Stomach (tissue), 19 donors: ENCODE measurements around the gene OSTC. TPM values are rescaled to one million over a fixed set of nuclear protein-coding genes. Genes with fewer than 3 reads are reported as not detected.

Experiments used
- DNase-seq, 2 donors: peaks; one replicate each; pipeline versions ENCODE4 v3.0.0 to v3.0.0-alpha.2; 2013 to 2019
- H3K27ac ChIP-seq, 5 donors: fragments of 200-600 bp in 4 of 5; sonication (generic) in 4 of 5; one replicate each; pipeline ENCODE4 v1.5.1; 2013 to 2019; ENCODE audit warnings: mild to moderate bottlenecking in 1 of 5, moderate library complexity in 1 of 5
- H3K27me3 ChIP-seq, 3 donors: fragments of 200-600 bp; sonication (generic); one replicate each; pipeline ENCODE4 v1.5.1; 2017 to 2019; ENCODE audit warnings: mixed run types in 1 of 3
- H3K36me3 ChIP-seq, 4 donors: fragments of 200-600 bp; sonication (generic); 1 replicate in 3 of 4; 2 replicates in 1 of 4; pipeline ENCODE4 v1.5.1; 2016 to 2019
- H3K4me1 ChIP-seq, 4 donors: fragments of 200-600 bp; sonication (generic); one replicate each; pipeline ENCODE4 v1.5.1; 2016 to 2019
- H3K4me3 ChIP-seq, 4 donors: fragments of 200-600 bp; sonication (generic) in 3 of 4; one replicate each; pipeline ENCODE4 v1.5.1; 2016 to 2019; ENCODE audit warnings: mild to moderate bottlenecking in 1 of 4
- H3K9me3 ChIP-seq, 4 donors: fragments of 200-600 bp; sonication (generic); one replicate each; pipeline ENCODE4 v1.5.1; 2016 to 2019
- CTCF ChIP-seq, 7 experiments: fragments of 450-650 bp in 4 of 7; fragments of 200-600 bp in 3 of 7; sonication (generic) in 3 of 7; IDR thresholded peaks; one replicate each; pipeline ENCODE4 v1.5.1; 2016 to 2019; ENCODE audit warnings: antibody characterized with exemption in 7 of 7, control low read depth in 2 of 7, mild to moderate bottlenecking in 1 of 7
- EP300 ChIP-seq: sonication (generic); formaldehyde crosslinking; IDR thresholded peaks from one replicate; pipeline ENCODE4 v1.6.1; 2017; ENCODE audit warnings: antibody characterized with exemption
- POLR2A ChIP-seq, 4 donors: fragments of 450-650 bp; IDR thresholded peaks; one replicate each; pipeline ENCODE4 v1.6.1; 2016; ENCODE audit warnings: antibody characterized with exemption in 4 of 4, control low read depth in 2 of 4, mild to moderate bottlenecking in 1 of 4, moderate library complexity in 1 of 4
- POLR2AphosphoS5 ChIP-seq, 3 donors: sonication (generic); formaldehyde crosslinking; IDR thresholded peaks; one replicate each; pipeline ENCODE4 v1.6.1; 2016; ENCODE audit warnings: antibody characterized with exemption in 3 of 3
- WGBS, 5 donors: extraction: QIAGEN DNeasy Blood & Tissue Kit in 3 of 5; methylation state at CpG; one replicate each; pipeline versions ENCODE4 v1.1.5 to v1.1.7; 2013 to 2018; 5-methylcytosine and 5-hydroxymethylcytosine counted together
- intact Hi-C: fragments of 100-400 bp; cut with DNase I; formaldehyde crosslinking; loops from one replicate; pipeline ENCODE4 v1.15.1; 2023; ENCODE audit warnings: low total_unique reads
- long read RNA-seq, 10 donors: transcript quantifications; one replicate each; lab custom pipeline, GENCODE V29; 2026
- polyA plus RNA-seq, 3 donors: library from polyadenylated mRNA; stranded (reverse); fragments of 200-250 nt; gene quantifications; one replicate each; pipeline ENCODE4 v1.2.3, GENCODE V29; 2013
- total RNA-seq, 5 donors: library from RNA; depleted of rRNA; stranded (reverse); fragments of >200 nt; gene quantifications; one replicate each; pipeline versions ENCODE4 v1.1.0 to v1.2.3, GENCODE V29; 2014 to 2016
- donor health status: healthy with polysubstance abuse.
- donor health status: Bipolar disorder and iron deficiency.
- donor health status: healthy.

The OSTC gene
- total RNA-seq (100 to 1,000 TPM in 1 of 5 donors, 10 to 100 TPM in 2, 1 to 10 TPM in 2; 5.4 to 176 (median 12.3) TPM), polyA plus RNA-seq (10 to 100 TPM; 63.9 to 89.2 (median 85.7) TPM)
- long read RNA-seq, donor 1, transcript OSTC-201 (4 exons, 1,077 nt): major isoform, 38 of 46 reads
- long read RNA-seq, donor 1, partial matches to known transcripts: 7 of 46 reads
- long read RNA-seq, donor 1, other reads (novel, unspliced or antisense): 0 of 46 reads
- long read RNA-seq, donor 2, transcript OSTC-201 (4 exons, 1,077 nt): major isoform, 74 of 80 reads
- long read RNA-seq, donor 2, partial matches to known transcripts: 5 of 80 reads
- long read RNA-seq, donor 2, other reads (novel, unspliced or antisense): 0 of 80 reads
- long read RNA-seq, donor 3, transcript OSTC-201 (4 exons, 1,077 nt): major isoform, 62 of 78 reads
- long read RNA-seq, donor 3, partial matches to known transcripts: 15 of 78 reads
- long read RNA-seq, donor 3, other reads (novel, unspliced or antisense): 0 of 78 reads
- long read RNA-seq, donor 4, partial matches to known transcripts: 0 of 3 reads
- long read RNA-seq, donor 4, other reads (novel, unspliced or antisense): 0 of 3 reads
- long read RNA-seq, donor 5, transcript OSTC-201 (4 exons, 1,077 nt): major isoform, 123 of 124 reads
- long read RNA-seq, donor 5, partial matches to known transcripts: 0 of 124 reads
- long read RNA-seq, donor 5, other reads (novel, unspliced or antisense): 0 of 124 reads
- long read RNA-seq, donor 6, transcript OSTC-201 (4 exons, 1,077 nt): major isoform, 177 of 218 reads
- long read RNA-seq, donor 6, partial matches to known transcripts: 40 of 218 reads
- long read RNA-seq, donor 6, other reads (novel, unspliced or antisense): 0 of 218 reads
- long read RNA-seq, donor 7, transcript OSTC-201 (4 exons, 1,077 nt): major isoform, 123 of 149 reads
- long read RNA-seq, donor 7, partial matches to known transcripts: 24 of 149 reads
- long read RNA-seq, donor 7, other reads (novel, unspliced or antisense): 0 of 149 reads
- long read RNA-seq, donor 8, transcript OSTC-201 (4 exons, 1,077 nt): major isoform, 128 of 151 reads
- long read RNA-seq, donor 8, partial matches to known transcripts: 20 of 151 reads
- long read RNA-seq, donor 8, other reads (novel, unspliced or antisense): 0 of 151 reads
- long read RNA-seq, donor 9, transcript OSTC-201 (4 exons, 1,077 nt): major isoform, 117 of 126 reads
- long read RNA-seq, donor 9, partial matches to known transcripts: 6 of 126 reads
- long read RNA-seq, donor 9, other reads (novel, unspliced or antisense): 0 of 126 reads
- long read RNA-seq, donor 10, transcript OSTC-201 (4 exons, 1,077 nt): major isoform, 55 of 61 reads
- long read RNA-seq, donor 10, partial matches to known transcripts: 6 of 61 reads
- long read RNA-seq, donor 10, other reads (novel, unspliced or antisense): 0 of 61 reads

GRCh38 chr4:108650212-108651013 is at the start of gene OSTC:
OSTC (plus strand) TSS chr4:108650599; CDS start chr4:108650656, 57 bp downstream.
- Histone ChIP-seq H3K9me3 (no peaks in the 10 kb centered on the region), H3K4me3 (peak within 1 kb of the TSS; percentile 73 to 95 (median 87)), H3K36me3 (peaks cover 0 to 1% (median under 1%) of the 10 kb centered on the region in 4 donors), H3K27me3 (no peaks in the 10 kb centered on the region), H3K4me1 (peaks cover 19 to 41% (median 30%) of the 10 kb centered on the region in 4 donors), H3K27ac (peak within 1 kb of the TSS; percentile 89 to 96 (median 93))
- intact Hi-C loops: no loop called here
- peak in 2 of 3 donors; percentile 87 to 88 for TF ChIP-seq POLR2AphosphoS5 (IDR thresholded peaks at IDR 0.05)
- TF ChIP-seq EP300: no peak
- peak in 2 of 7 experiments; percentile 11 to 12 for TF ChIP-seq CTCF (IDR thresholded peaks at IDR 0.05)
- peak in 1 of 4 donors; percentile 14 for TF ChIP-seq POLR2A (IDR thresholded peaks at IDR 0.05)
- peak; percentile 96 to 98 for DNase-seq
- 0 to 1% (median 0%) methylated on average over 44 to 45 of the region's 45 CpGs for WGBS, 5 donors

GRCh38 chr4:108601106-108601505 is 49.3 kb upstream of the OSTC start:
- Histone ChIP-seq H3K9me3 (no peaks in the 10 kb centered on the region), H3K27ac (no peak overlapping the region), H3K4me3 (no peak overlapping the region), H3K36me3 (no peaks in the 10 kb centered on the region), H3K27me3 (no peaks in the 10 kb centered on the region), H3K4me1 (no peaks in the 10 kb centered on the region)
- DNase-seq: no peak
- intact Hi-C loops: no loop called here
- 60 to 72% (median 61%) methylated on average over 3 of the region's 3 CpGs for WGBS, 5 donors
- no peak for TF ChIP-seq POLR2AphosphoS5 (IDR thresholded peaks at IDR 0.05)

- 65 to 88% (median 82%) methylated on average over 1 of the region's 1 CpG for WGBS, 5 donors
- no peak overlapping the region for H3K4me3 ChIP-seq
- DNase-seq: no peak
Measured at GRCh38 chr4:108601532-108601931, 48.9 kb upstream of the OSTC start.

More at GRCh38 chr4:108601532-108601931, 48.9 kb upstream of the OSTC start:
- no peak for TF ChIP-seq POLR2AphosphoS5 (IDR thresholded peaks at IDR 0.05)
- no peak for TF ChIP-seq EP300
- TF ChIP-seq CTCF (IDR thresholded peaks at IDR 0.05): no peak
- TF ChIP-seq POLR2A (IDR thresholded peaks at IDR 0.05): no peak
- no peaks in the 10 kb centered on the region for H3K4me1 ChIP-seq
- no peaks in the 10 kb centered on the region for H3K36me3 ChIP-seq
- no peak overlapping the region for H3K27ac ChIP-seq
- H3K9me3 ChIP-seq: peaks cover 0 to 3% (median 0%) of the 10 kb centered on the region in 4 donors
- H3K27me3 ChIP-seq: no peaks in the 10 kb centered on the region
- intact Hi-C loops: no loop called here
